ENCODE measurements around the gene RBM39. TPM values are rescaled to one million over a fixed set of nuclear protein-coding genes. Genes with fewer than 3 reads are reported as not detected.

RBM39 gene
- total RNA-seq, 4 donors from 2014 or later, result 320 to 423 (median 379) TPM

DNA sequence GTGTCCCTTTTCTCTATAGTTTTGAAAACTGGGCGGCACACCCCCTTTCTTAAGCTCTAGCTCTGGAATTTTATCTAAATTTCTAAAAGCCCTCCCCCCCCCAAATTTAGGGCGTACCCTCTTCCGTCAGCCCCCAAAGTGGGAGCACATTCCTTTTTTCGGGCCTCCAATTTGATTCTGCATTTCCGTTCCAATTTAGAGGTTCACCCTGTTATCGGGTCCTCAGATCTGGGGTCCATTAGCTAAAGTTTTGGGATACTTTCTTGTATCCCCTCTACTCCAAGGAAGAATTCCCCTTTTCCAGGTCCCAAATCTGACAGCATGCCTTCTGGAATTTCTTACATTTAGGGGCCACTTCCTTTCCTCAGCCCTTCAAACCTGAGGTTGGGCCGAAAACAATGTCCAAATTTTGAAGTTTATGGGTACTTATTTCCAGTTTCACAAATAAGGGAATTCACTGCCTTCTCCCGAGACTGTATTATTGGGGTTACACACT lies 30.6 kb upstream of the RBM39 start:
- TF ChIP-seq, protein P1, sequence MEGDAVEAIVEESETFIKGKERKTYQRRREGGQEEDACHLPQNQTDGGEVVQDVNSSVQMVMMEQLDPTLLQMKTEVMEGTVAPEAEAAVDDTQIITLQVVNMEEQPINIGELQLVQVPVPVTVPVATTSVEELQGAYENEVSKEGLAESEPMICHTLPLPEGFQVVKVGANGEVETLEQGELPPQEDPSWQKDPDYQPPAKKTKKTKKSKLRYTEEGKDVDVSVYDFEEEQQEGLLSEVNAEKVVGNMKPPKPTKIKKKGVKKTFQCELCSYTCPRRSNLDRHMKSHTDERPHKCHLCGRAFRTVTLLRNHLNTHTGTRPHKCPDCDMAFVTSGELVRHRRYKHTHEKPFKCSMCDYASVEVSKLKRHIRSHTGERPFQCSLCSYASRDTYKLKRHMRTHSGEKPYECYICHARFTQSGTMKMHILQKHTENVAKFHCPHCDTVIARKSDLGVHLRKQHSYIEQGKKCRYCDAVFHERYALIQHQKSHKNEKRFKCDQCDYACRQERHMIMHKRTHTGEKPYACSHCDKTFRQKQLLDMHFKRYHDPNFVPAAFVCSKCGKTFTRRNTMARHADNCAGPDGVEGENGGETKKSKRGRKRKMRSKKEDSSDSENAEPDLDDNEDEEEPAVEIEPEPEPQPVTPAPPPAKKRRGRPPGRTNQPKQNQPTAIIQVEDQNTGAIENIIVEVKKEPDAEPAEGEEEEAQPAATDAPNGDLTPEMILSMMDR (IDR thresholded peaks at IDR 0.05; ENCODE audit: low read depth), result no peak

DNA sequence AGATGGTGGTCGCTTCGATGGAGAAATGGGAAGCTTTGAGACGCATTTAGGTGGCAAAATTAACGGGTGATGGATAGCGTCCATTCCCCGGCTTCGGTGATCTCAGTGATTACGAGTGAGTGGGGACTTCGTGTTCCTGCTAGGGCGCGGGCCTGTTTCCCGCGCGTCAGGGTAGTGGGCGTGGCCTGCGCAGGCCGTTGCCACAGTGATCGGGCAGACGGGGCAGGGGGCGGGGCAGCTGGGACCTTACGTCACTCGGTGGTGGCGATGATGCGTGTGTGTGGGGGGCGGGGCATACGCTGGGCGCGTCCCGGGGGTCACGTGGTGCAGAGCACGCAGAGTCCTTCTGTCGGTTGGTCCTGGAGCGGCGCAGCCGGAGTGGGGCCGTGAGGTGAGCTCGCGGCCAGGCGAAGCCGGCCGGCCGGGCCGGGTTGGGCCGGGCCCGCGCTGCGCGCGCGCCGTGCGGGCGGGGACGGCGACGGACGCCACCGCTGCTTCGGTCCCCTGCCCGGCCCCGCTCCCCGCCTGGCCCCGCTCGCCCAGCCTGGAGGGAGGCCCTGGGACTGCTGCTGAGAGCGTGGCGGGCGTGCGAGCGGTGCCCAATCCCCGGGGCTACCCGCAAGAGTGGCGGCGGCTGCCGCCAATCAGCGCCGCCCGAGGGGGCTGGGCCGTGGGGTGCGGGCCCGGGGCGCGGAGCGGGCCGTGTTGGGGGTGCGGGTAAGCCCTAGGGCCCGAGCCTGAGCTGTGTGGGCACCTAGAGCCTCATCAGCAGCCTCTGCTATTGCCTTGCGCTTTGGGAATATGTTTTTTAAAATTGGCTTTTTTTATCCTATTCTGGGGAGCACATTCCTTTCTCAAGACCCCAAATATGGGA lies 29.9 kb upstream of the RBM39 start, which contains the start of gene PHF20:
Gene PHF20 (plus strand): TSS at position 327 of the 874 bp plus-strand sequence. CDS start 29,508 bp downstream, outside the sequence.
- TF ChIP-seq, protein P1 (IDR thresholded peaks at IDR 0.05; ENCODE audit: low read depth), result no peak

DNA sequence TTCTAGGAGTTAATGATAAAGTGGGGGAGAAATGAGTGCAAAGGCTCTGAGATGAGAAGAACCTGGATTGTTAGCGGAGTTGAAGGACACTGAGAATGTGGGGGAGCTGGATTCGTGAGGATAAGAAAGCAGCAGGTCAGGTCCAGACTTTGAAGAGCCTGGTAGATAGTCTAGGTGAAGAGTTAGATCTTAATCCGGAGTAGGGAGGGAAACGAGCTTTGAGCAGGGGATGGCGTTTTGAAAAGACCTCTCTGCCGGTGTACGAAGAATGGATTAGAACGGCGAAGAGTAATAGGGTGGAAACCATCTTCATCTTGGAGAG lies 29.3 kb upstream of the RBM39 start:
- TF ChIP-seq, protein P1 (IDR thresholded peaks at IDR 0.05; ENCODE audit: low read depth), result no peak

DNA sequence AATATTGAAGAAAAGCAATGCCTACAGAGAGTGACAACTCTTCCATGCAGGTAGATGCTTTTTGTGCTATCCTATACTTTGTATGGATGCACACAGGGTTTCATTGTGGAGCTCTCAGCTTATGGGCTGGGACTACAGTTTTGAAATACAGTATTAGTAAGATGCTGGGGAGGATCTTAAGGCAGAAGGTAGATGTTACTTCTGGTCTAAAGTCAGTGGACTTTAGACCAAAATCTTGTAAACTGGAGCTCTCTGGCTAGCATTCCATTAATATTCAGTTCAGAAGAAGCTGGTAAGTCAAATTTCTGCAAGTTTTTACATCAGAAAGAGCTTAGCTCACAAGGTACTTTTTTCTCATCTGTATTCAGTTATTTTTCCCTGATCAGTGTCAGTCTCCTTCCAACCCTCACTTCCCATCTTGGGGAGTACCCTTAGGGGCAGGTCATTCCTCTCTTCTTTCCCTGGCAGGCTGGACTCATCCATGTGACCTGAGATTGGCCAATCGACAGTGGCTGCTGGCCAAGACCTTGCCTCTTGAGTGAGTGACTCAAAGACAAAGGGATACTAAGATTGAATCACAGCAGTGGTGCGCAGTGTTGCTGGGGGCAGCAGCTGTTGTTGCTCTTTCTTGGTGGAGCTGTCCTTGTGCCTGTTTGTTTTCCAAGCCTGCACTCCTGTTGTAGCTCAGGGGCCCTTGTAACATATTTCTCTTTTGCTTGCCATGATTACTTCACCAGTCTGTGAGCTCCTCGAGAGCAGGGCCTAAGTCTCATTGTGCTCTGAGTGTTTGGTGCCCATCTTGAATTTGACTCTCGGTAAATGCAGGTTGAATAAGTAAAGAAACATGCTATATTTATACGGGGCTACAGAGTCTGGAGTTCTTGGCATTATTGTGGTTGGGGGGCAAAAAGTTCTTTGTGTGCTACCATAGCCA lies 26.9 kb upstream of the RBM39 start:
- TF ChIP-seq, protein P1 (IDR thresholded peaks at IDR 0.05; ENCODE audit: low read depth), result no peak

DNA sequence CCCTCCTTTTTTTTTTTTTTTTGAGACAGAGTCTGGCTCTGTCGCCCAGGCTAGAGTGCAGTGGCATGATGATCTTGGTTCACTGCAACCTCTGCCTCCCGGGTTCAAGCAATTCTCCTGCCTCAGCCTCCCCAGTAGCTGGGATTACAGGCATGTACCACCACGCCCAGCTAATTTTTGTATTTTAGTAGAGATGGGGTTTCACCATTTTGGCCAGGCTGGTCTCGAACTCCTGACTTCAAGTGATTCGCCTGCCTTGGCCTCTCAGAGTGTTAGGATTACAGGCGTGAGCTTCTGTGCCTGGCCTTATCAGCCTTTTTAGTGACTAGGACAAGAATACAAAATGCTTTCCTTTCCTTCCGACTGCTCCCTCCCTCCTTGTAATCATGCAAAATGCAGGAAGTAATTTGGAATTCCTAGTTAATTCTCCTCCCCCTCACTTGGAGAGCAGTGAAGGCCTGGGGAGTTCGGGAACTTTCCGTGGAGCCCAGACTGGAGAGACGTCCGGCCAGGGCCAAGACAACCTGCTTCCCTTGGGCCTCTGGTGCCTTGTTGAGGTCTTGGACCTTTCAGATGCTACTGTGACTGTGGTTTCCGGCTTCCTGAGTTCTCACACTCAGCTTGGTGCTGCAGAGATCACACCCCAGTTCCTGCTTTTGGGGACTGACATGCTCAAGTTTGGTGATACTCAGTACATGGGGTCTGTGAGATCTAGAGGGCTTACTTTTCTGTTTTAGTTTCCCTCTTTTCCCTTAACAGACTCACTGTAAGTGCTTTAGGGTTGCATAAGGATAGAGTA lies 25.8 kb upstream of the RBM39 start:
- TF ChIP-seq, protein P1 (IDR thresholded peaks at IDR 0.05; ENCODE audit: low read depth), result no peak

DNA sequence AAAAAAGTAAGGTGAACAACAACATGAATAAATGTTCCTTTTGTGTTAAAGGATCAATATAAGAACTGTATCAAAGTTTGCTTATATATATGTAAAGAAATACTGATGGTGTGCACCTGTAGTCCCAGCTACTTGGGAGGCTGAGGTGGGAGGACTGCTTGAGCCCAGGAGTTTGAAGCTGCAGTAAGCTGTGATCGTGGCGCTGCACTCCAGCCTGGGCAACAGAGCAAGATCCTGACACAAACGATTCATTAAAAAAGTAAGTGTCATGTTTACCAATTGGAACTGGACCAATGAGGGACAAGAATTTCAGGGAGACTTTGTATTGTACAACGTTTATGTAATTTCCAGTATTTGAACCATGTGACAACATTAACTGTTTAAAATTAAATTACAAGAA lies 24.8 kb upstream of the RBM39 start:
- TF ChIP-seq, protein P1 (IDR thresholded peaks at IDR 0.05; ENCODE audit: low read depth), result no peak
